A673 (cell line): Measurements from ENCODE around the gene ZNF232. TPM values are rescaled to one million over a fixed set of nuclear protein-coding genes. Genes with fewer than 3 reads are reported as not detected.
"Not testable (repeated sequence)": the region's sequence is repeated elsewhere in the genome, so short reads cannot be mapped to it uniquely, and the experiment has no call there.

Experiments
- BruUV-seq: library from RNA; stranded (reverse); fragments of 400-500 nt; replicated peaks from 2 replicates; lab custom pipeline; 2021; lab: Mats Ljungman, UMichigan
- CTCF ChIA-PET: fragments of 300-600 bp; sonication (Branson Sonifier 250); formaldehyde crosslinking; loops from one replicate; lab custom pipeline; 2022; ENCODE audit warnings: antibody characterized with exemption; lab: Charles Lee
- POLR2A ChIA-PET: fragments of 300-600 bp; sonication (Branson Sonifier 250); formaldehyde crosslinking; loops from one replicate; lab custom pipeline; 2022; ENCODE audit warnings: antibody characterized with exemption; ENCODE audit not compliant: low non-redundant PET; lab: Charles Lee
- DNase-seq: peaks from one replicate; pipeline ENCODE4 v3.0.0-alpha.2; 2015; ENCODE audit warnings: low spot score
- H3K27ac ChIP-seq: fragments of 200-600 bp; sonication (generic); 2 replicates; pipeline ENCODE4 v1.5.1; 2016; ENCODE audit warnings: mixed run types, low read depth, mild to moderate bottlenecking, mixed read lengths, antibody characterized with exemption, low read length; ENCODE audit not compliant: poor library complexity, severe bottlenecking
- H3K27me3 ChIP-seq: fragments of 200-600 bp; sonication (generic); replicated peaks from 2 replicates; pipeline ENCODE4 v1.6.1; 2017; ENCODE audit warnings: mixed run types, low read depth, mild to moderate bottlenecking, mixed read lengths, antibody characterized with exemption, low read length; ENCODE audit not compliant: insufficient read depth, poor library complexity
- H3K36me3 ChIP-seq: fragments of 200-600 bp; sonication (generic); 2 replicates; pipeline ENCODE4 v1.6.1; 2016; ENCODE audit warnings: mixed run types, mild to moderate bottlenecking, mixed read lengths, antibody characterized with exemption, low read length; ENCODE audit not compliant: insufficient read depth, poor library complexity, severe bottlenecking
- H3K4me1 ChIP-seq: fragments of 200-600 bp; sonication (generic); 2 replicates; pipeline ENCODE4 v1.6.1; 2017; ENCODE audit warnings: mixed run types, mild to moderate bottlenecking, mixed read lengths, antibody characterized with exemption, low read length; ENCODE audit not compliant: insufficient read depth, poor library complexity, severe bottlenecking
- H3K4me3 ChIP-seq: fragments of 200-600 bp; sonication (generic); 2 replicates; pipeline ENCODE4 v1.5.1; 2016; ENCODE audit warnings: low read depth, mixed run types, mild to moderate bottlenecking, mixed read lengths, low read length; ENCODE audit not compliant: poor library complexity, severe bottlenecking
- H3K9me3 ChIP-seq: fragments of 200-600 bp; sonication (generic); 2 replicates; pipeline ENCODE4 v1.6.1; 2016; ENCODE audit warnings: mixed run types, low read depth, mild to moderate bottlenecking, mixed read lengths, antibody characterized with exemption, low read length; ENCODE audit not compliant: poor library complexity, severe bottlenecking
- CTCF ChIP-seq: fragments of 300-800, 200-600 bp; sonication (generic); conservative IDR thresholded peaks from 2 replicates; pipeline ENCODE4 v1.5.1; 2017; ENCODE audit warnings: low read depth, mild to moderate bottlenecking, antibody characterized with exemption, low read length, moderate library complexity, mixed read lengths
- EZH2 ChIP-seq: fragments of 200-600 bp; sonication (generic); IDR thresholded peaks from 2 replicates; pipeline ENCODE4 v1.6.1; 2017; ENCODE audit warnings: borderline replicate concordance, low read depth, mild to moderate bottlenecking, mixed read lengths, antibody characterized with exemption, low read length; ENCODE audit not compliant: poor library complexity, severe bottlenecking
- intact Hi-C: fragments of 100-400 bp; cut with micrococcal nuclease; formaldehyde crosslinking; loops from one replicate; pipeline ENCODE4 v1.10.0; 2022; ENCODE audit not compliant: unreplicated experiment
- total RNA-seq: library from RNA; stranded (reverse); gene quantifications from 2 replicates; pipeline ENCODE4 v1.2.3, GENCODE V29; 2021

ZNF232 gene
- total RNA-seq, 1 experiment from 2014 or later: 28.1 TPM

- H3K36me3 ChIP-seq: no peaks in the 10 kb centered on the region
- H3K27me3 ChIP-seq: no peaks in the 10 kb centered on the region
- H3K9me3 ChIP-seq: no peaks in the 10 kb centered on the region
- H3K4me3 ChIP-seq: no peak overlapping the region
- CTCF ChIA-PET: no interaction called here
- no TSS peak for BruUV-seq
- POLR2A ChIA-PET: no interaction called here
- intact Hi-C loops: no loop called here
- no peak for DNase-seq
- H3K27ac ChIP-seq: no peak overlapping the region
- no peaks in the 10 kb centered on the region for H3K4me1 ChIP-seq
- TF ChIP-seq CTCF (no peak), EZH2 (no peak)
Observed at GRCh38 chr17:5126719-5127488, 15.2 kb upstream of the ZNF232 start.

- H3K4me3 ChIP-seq, H3K9me3 ChIP-seq, CTCF ChIA-PET, POLR2A ChIA-PET, H3K27ac ChIP-seq, H3K27me3 ChIP-seq, intact Hi-C loops, H3K4me1 ChIP-seq, BruUV-seq, H3K36me3 ChIP-seq: not testable (repeated sequence)
- peak; percentile 50 for DNase-seq
Observed at GRCh38 chr17:5124896-5125295, 13.2 kb upstream of the ZNF232 start.

GRCh38 chr17:5124125-5124760 is 12.6 kb upstream of the ZNF232 start:
- DNase-seq, CTCF ChIA-PET, H3K36me3 ChIP-seq, BruUV-seq, H3K4me3 ChIP-seq, H3K9me3 ChIP-seq, POLR2A ChIA-PET, H3K4me1 ChIP-seq, intact Hi-C loops, H3K27me3 ChIP-seq, H3K27ac ChIP-seq: not testable (repeated sequence)

- intact Hi-C loops: no loop called here
- no peak overlapping the region for H3K27ac ChIP-seq
- H3K9me3 ChIP-seq: no peaks in the 10 kb centered on the region
- no peaks in the 10 kb centered on the region for H3K27me3 ChIP-seq
- ChIA-PET CTCF (no interaction called here), POLR2A (no interaction called here)
- no peak overlapping the region for H3K4me3 ChIP-seq
- no peak for DNase-seq
- no peaks in the 10 kb centered on the region for H3K4me1 ChIP-seq
- TF ChIP-seq CTCF: no peak
- no peak for TF ChIP-seq EZH2
- no TSS peak for BruUV-seq
- H3K36me3 ChIP-seq: no peaks in the 10 kb centered on the region
Observed at GRCh38 chr17:5123343-5124124, 11.9 kb upstream of the ZNF232 start.
